Measurements from ENCODE around the gene TBC1D22A.

TBC1D22A gene

GRCh38 chr22:46803936-46804335, 41.5 kb downstream of the TBC1D22A start:
- peaks cover 71% of the 10 kb centered on the region for H3K36me3 ChIP-seq (ENCODE audit: insufficient read depth, low read length)
- no peaks in the 10 kb centered on the region for H3K27me3 ChIP-seq (ENCODE audit: insufficient read depth, low read length)
- no peak for TF ChIP-seq EZH2 (IDR thresholded peaks at IDR 0.05; ENCODE audit: borderline replicate concordance, low read length)
- no peak for TF ChIP-seq CTCF (IDR thresholded peaks at IDR 0.05; ENCODE audit: low read length)
- no peaks in the 10 kb centered on the region for H3K9me3 ChIP-seq (ENCODE audit: low read length)
- H2AFZ ChIP-seq (ENCODE audit: low read length): no peak overlapping the region
- H3K79me2 ChIP-seq (ENCODE audit: insufficient read depth, low read length): no peaks in the 10 kb centered on the region
- H3K4me1 ChIP-seq (ENCODE audit: insufficient read depth, low read length, severe bottlenecking): peaks cover 10% of the 10 kb centered on the region
- H3K4me2 ChIP-seq (ENCODE audit: low read length): no peak overlapping the region
- H3K9ac ChIP-seq (ENCODE audit: low read length): no peak overlapping the region; the same call in 1 of the 2 replicates
- no peaks in the 10 kb centered on the region for H4K20me1 ChIP-seq (ENCODE audit: insufficient read depth, low read length)
- no peak overlapping the region for H3K4me3 ChIP-seq (ENCODE audit: low read depth, low read length, poor library complexity, severe bottlenecking)
- no peaks in the 10 kb centered on the region for H3K9me2 ChIP-seq (ENCODE audit: low read depth, low read length)
- no peaks in the 10 kb centered on the region for H3F3A ChIP-seq (ENCODE audit: insufficient read depth, low read length)
- no peak overlapping the region for H3K27ac ChIP-seq (ENCODE audit: low read depth, low read length, poor library complexity, severe bottlenecking)

- TF ChIP-seq EZH2 (IDR thresholded peaks at IDR 0.05; ENCODE audit: borderline replicate concordance, low read length) (no peak), CTCF (IDR thresholded peaks at IDR 0.05; ENCODE audit: low read length) (no peak)
- Histone ChIP-seq H3K9ac (ENCODE audit: low read length) (no peak overlapping the region), H3K27me3 (ENCODE audit: insufficient read depth, low read length) (no peaks in the 10 kb centered on the region), H3K9me3 (ENCODE audit: low read length) (no peaks in the 10 kb centered on the region), H3K4me3 (ENCODE audit: low read depth, low read length, poor library complexity, severe bottlenecking) (no peak overlapping the region), H3K27ac (ENCODE audit: low read depth, low read length, poor library complexity, severe bottlenecking) (no peak overlapping the region), H3K4me2 (ENCODE audit: low read length) (no peak overlapping the region), H4K20me1 (ENCODE audit: insufficient read depth, low read length) (no peaks in the 10 kb centered on the region), H2AFZ (ENCODE audit: low read length) (no peak overlapping the region), H3K4me1 (ENCODE audit: insufficient read depth, low read length, severe bottlenecking) (peaks cover 9% of the 10 kb centered on the region), H3K36me3 (ENCODE audit: insufficient read depth, low read length) (peaks cover 70% of the 10 kb centered on the region), H3K9me2 (ENCODE audit: low read depth, low read length) (no peaks in the 10 kb centered on the region), H3K79me2 (ENCODE audit: insufficient read depth, low read length) (0 out of 2 replicates have a peak, but pooled peaks cover 5% of the 10 kb centered on the region), H3F3A (ENCODE audit: insufficient read depth, low read length) (no peaks in the 10 kb centered on the region)
Observed at GRCh38 chr22:46806794-46807193, 44.3 kb downstream of the TBC1D22A start.

GRCh38 chr22:46807458-46807857, 45.0 kb downstream of the TBC1D22A start:
- no peak overlapping the region for H3K9ac ChIP-seq (ENCODE audit: low read length)
- no peak for TF ChIP-seq EZH2 (IDR thresholded peaks at IDR 0.05; ENCODE audit: borderline replicate concordance, low read length)
- TF ChIP-seq CTCF (IDR thresholded peaks at IDR 0.05; ENCODE audit: low read length): no peak
- no peaks in the 10 kb centered on the region for H3K9me3 ChIP-seq (ENCODE audit: low read length)
- H4K20me1 ChIP-seq (ENCODE audit: insufficient read depth, low read length): no peaks in the 10 kb centered on the region
- H3K27me3 ChIP-seq (ENCODE audit: insufficient read depth, low read length): no peaks in the 10 kb centered on the region
- H3K9me2 ChIP-seq (ENCODE audit: low read depth, low read length): no peaks in the 10 kb centered on the region
- no peak overlapping the region for H3K4me2 ChIP-seq (ENCODE audit: low read length)
- no peak overlapping the region for H3K27ac ChIP-seq (ENCODE audit: low read depth, low read length, poor library complexity, severe bottlenecking)
- no peak overlapping the region for H2AFZ ChIP-seq (ENCODE audit: low read length)
- H3K4me1 ChIP-seq (ENCODE audit: insufficient read depth, low read length, severe bottlenecking): peaks cover 9% of the 10 kb centered on the region
- H3F3A ChIP-seq (ENCODE audit: insufficient read depth, low read length): no peaks in the 10 kb centered on the region
- H3K36me3 ChIP-seq (ENCODE audit: insufficient read depth, low read length): peaks cover 73% of the 10 kb centered on the region
- H3K79me2 ChIP-seq (ENCODE audit: insufficient read depth, low read length): 0 out of 2 replicates have a peak, but pooled peaks cover 5% of the 10 kb centered on the region
- no peak overlapping the region for H3K4me3 ChIP-seq (ENCODE audit: low read depth, low read length, poor library complexity, severe bottlenecking)
